HG02571 (cell line): ENCODE data around the gene KLHL36.
"Not testable (repeated sequence)": the region's sequence is repeated elsewhere in the genome, so short reads cannot be mapped to it uniquely, and the experiment has no call there.

Source experiments
- ATAC-seq: cut with Tn5 transposase; IDR thresholded peaks from one replicate; pipeline ENCODE4 v1.9.1; 2021; ENCODE audit warnings: mild to moderate bottlenecking, moderate library complexity; ENCODE audit not compliant: unreplicated experiment

Gene KLHL36

GRCh38 chr16:84667600-84668309 is 19.4 kb downstream of the KLHL36 start:
- no peak for ATAC-seq

- no peak for ATAC-seq
Measured at GRCh38 chr16:84670063-84670462, 21.8 kb downstream of the KLHL36 start.

- no peak for ATAC-seq
Measured at GRCh38 chr16:84672276-84673202, 24.2 kb downstream of the KLHL36 start.

GRCh38 chr16:84673203-84673535 is 24.9 kb downstream of the KLHL36 start:
- ATAC-seq = no peak

GRCh38 chr16:84673561-84673960 is 25.2 kb downstream of the KLHL36 start:
- no peak for ATAC-seq

GRCh38 chr16:84675423-84675822 is 27.1 kb downstream of the KLHL36 start:
- ATAC-seq = no peak

GRCh38 chr16:84675884-84676283 is 27.6 kb downstream of the KLHL36 start:
- ATAC-seq = no peak

- no peak for ATAC-seq
Measured at GRCh38 chr16:84677017-84677803, 28.9 kb downstream of the KLHL36 start.

- ATAC-seq = no peak
Measured at GRCh38 chr16:84677849-84678248, 29.5 kb downstream of the KLHL36 start.

- ATAC-seq = no peak
Measured at GRCh38 chr16:84678541-84678940, 30.2 kb downstream of the KLHL36 start.

GRCh38 chr16:84680165-84680842 is 32.0 kb downstream of the KLHL36 start:
- ATAC-seq = no peak

- no peak for ATAC-seq
Measured at GRCh38 chr16:84680843-84681629, 32.7 kb downstream of the KLHL36 start.

GRCh38 chr16:84683691-84684591 is 35.6 kb downstream of the KLHL36 start:
- ATAC-seq = no peak

- ATAC-seq = no peak
Measured at GRCh38 chr16:84684592-84684965, 36.3 kb downstream of the KLHL36 start.

GRCh38 chr16:84685210-84685609 is 36.9 kb downstream of the KLHL36 start:
- ATAC-seq = no peak

GRCh38 chr16:84686707-84687298 is 38.5 kb downstream of the KLHL36 start:
- no peak for ATAC-seq

- no peak for ATAC-seq
Measured at GRCh38 chr16:84687715-84688114, 39.4 kb downstream of the KLHL36 start.

GRCh38 chr16:84688163-84688562 is 39.9 kb downstream of the KLHL36 start:
- not testable (repeated sequence) for ATAC-seq

GRCh38 chr16:84689111-84689510 is 40.8 kb downstream of the KLHL36 start:
- ATAC-seq = no peak
